ENCODE measurements around the gene RANBP3L.
"Not testable (repeated sequence)": the region's sequence is repeated elsewhere in the genome, so short reads cannot be mapped to it uniquely, and the experiment has no call there.

RANBP3L gene

GRCh38 chr5:36208786-36209185 is 92.9 kb downstream of the RANBP3L start:
- no peak overlapping the region for H3K4me3 ChIP-seq (ENCODE audit: control insufficient read depth, low read depth, low read length)
- TF ChIP-seq CTCF (IDR thresholded peaks at IDR 0.05; ENCODE audit: control insufficient read depth, insufficient read depth, low read depth, low read length, missing control alignments), result no peak
- no peak for DNase-seq (ENCODE audit: low read depth)

GRCh38 chr5:36206913-36207312 is 94.8 kb downstream of the RANBP3L start:
- no peak for DNase-seq (ENCODE audit: low read depth)
- TF ChIP-seq CTCF (IDR thresholded peaks at IDR 0.05; ENCODE audit: control insufficient read depth, insufficient read depth, low read depth, low read length, missing control alignments), result no peak
- no peak overlapping the region for H3K4me3 ChIP-seq (ENCODE audit: control insufficient read depth, low read depth, low read length)

- no peak for DNase-seq (ENCODE audit: low read depth)
- H3K4me3 ChIP-seq (ENCODE audit: control insufficient read depth, low read depth, low read length), result no peak overlapping the region
- no peak for TF ChIP-seq CTCF (IDR thresholded peaks at IDR 0.05; ENCODE audit: control insufficient read depth, insufficient read depth, low read depth, low read length, missing control alignments)
These were observed 96.4 kb downstream of the RANBP3L start for GRCh38 chr5:36205329-36205728.

GRCh38 chr5:36202521-36202961 is 99.2 kb downstream of the RANBP3L start:
- H3K4me3 ChIP-seq (ENCODE audit: control insufficient read depth, low read depth, low read length), result no peak overlapping the region
- DNase-seq (ENCODE audit: low read depth), result peak; percentile 60
- no peak for TF ChIP-seq CTCF (IDR thresholded peaks at IDR 0.05; ENCODE audit: control insufficient read depth, insufficient read depth, low read depth, low read length, missing control alignments)

GRCh38 chr5:36200513-36200912 is 101.2 kb downstream of the RANBP3L start:
- H3K4me3 ChIP-seq (ENCODE audit: control insufficient read depth, low read depth, low read length), result no peak overlapping the region
- no peak for DNase-seq (ENCODE audit: low read depth)
- TF ChIP-seq CTCF (IDR thresholded peaks at IDR 0.05; ENCODE audit: control insufficient read depth, insufficient read depth, low read depth, low read length, missing control alignments), result no peak

GRCh38 chr5:36199620-36200019 is 102.1 kb downstream of the RANBP3L start:
- TF ChIP-seq CTCF (IDR thresholded peaks at IDR 0.05; ENCODE audit: control insufficient read depth, insufficient read depth, low read depth, low read length, missing control alignments), result no peak
- H3K4me3 ChIP-seq (ENCODE audit: control insufficient read depth, low read depth, low read length), result no peak overlapping the region
- DNase-seq (ENCODE audit: low read depth), result peak; percentile 23

- not testable (repeated sequence) for DNase-seq (ENCODE audit: low read depth); H3K4me3 ChIP-seq (ENCODE audit: control insufficient read depth, low read depth, low read length)
These were observed 102.9 kb downstream of the RANBP3L start for GRCh38 chr5:36198783-36199182.
